ENCODE data around the gene PPP2R1B.

DNA sequence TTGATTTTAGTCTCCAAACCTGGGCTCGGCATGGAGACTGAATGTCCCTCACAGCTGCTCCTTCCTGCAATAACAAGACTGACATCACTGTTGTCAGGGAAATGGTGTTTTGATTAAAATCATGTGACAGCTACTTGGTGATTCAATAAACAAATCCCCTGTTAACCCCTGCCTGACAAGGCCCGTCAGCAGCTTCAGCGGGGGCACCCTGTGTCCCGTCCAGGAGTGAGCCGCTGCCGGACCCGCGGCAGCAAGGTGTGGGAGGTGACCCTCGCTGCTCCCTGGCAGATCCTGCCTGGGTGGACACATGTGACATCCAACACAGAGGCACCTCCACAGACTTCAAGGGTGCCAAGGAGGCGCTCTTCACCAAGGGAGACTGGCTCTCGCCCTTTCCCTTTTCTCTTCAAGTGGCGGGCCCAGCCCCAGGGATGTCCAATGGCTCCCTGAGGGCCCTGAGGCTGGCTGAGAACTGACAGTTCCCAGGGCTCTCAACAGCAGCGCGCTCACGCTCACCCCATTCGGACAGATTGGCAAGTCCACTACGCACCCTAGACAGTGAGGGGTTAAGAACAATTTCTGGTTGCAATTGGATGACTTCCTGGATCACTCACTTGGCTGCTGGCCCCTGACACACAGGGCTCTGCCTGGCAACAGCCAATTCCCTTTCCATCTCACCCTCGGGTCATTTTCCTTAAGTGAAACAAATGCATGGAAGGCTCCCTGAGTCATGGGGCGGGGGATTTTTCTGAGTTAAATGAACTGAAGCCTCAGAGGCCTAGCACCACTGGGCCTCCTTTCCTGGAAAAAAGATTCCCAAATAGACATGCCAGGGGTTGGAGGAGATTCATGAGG lies 30.7 kb downstream of the PPP2R1B start:
- TF ChIP-seq, protein P1, sequence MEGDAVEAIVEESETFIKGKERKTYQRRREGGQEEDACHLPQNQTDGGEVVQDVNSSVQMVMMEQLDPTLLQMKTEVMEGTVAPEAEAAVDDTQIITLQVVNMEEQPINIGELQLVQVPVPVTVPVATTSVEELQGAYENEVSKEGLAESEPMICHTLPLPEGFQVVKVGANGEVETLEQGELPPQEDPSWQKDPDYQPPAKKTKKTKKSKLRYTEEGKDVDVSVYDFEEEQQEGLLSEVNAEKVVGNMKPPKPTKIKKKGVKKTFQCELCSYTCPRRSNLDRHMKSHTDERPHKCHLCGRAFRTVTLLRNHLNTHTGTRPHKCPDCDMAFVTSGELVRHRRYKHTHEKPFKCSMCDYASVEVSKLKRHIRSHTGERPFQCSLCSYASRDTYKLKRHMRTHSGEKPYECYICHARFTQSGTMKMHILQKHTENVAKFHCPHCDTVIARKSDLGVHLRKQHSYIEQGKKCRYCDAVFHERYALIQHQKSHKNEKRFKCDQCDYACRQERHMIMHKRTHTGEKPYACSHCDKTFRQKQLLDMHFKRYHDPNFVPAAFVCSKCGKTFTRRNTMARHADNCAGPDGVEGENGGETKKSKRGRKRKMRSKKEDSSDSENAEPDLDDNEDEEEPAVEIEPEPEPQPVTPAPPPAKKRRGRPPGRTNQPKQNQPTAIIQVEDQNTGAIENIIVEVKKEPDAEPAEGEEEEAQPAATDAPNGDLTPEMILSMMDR (IDR thresholded peaks at IDR 0.05), result no peak
- TF ChIP-seq EP300 (IDR thresholded peaks at IDR 0.05) (no peak), POLR2A (IDR thresholded peaks at IDR 0.05) (no peak)
